Measurements from ENCODE around the gene PRUNE1.

The PRUNE1 gene

GRCh38 chr1:151069103-151069486 is 60.8 kb downstream of the PRUNE1 start:
- no peak overlapping the region for H3K4me3 ChIP-seq (replicated peaks; ENCODE audit: low read depth, low read length)
- no peak for DNase-seq (ENCODE audit: extremely low read depth, insufficient read length)
- TF ChIP-seq, protein P1, sequence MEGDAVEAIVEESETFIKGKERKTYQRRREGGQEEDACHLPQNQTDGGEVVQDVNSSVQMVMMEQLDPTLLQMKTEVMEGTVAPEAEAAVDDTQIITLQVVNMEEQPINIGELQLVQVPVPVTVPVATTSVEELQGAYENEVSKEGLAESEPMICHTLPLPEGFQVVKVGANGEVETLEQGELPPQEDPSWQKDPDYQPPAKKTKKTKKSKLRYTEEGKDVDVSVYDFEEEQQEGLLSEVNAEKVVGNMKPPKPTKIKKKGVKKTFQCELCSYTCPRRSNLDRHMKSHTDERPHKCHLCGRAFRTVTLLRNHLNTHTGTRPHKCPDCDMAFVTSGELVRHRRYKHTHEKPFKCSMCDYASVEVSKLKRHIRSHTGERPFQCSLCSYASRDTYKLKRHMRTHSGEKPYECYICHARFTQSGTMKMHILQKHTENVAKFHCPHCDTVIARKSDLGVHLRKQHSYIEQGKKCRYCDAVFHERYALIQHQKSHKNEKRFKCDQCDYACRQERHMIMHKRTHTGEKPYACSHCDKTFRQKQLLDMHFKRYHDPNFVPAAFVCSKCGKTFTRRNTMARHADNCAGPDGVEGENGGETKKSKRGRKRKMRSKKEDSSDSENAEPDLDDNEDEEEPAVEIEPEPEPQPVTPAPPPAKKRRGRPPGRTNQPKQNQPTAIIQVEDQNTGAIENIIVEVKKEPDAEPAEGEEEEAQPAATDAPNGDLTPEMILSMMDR (IDR thresholded peaks at IDR 0.05; ENCODE audit: insufficient read depth, low read length, poor library complexity, severe bottlenecking): no peak

GRCh38 chr1:151070474-151071276 is 62.4 kb downstream of the PRUNE1 start, which contains the start of gene GABPB2:
TSS of gene GABPB2 (plus strand) at chr1:151070761. CDS start at chr1:151088190, 17,429 bp downstream.
- TF ChIP-seq, protein P1 (IDR thresholded peaks at IDR 0.05; ENCODE audit: insufficient read depth, low read length, poor library complexity, severe bottlenecking): peak; percentile 99
- H3K36me3 ChIP-seq (ENCODE audit: control insufficient read depth, insufficient read depth, low read length): no peaks in the 10 kb centered on the region

More at GRCh38 chr1:151069103-151069486, 60.8 kb downstream of the PRUNE1 start:
- Histone ChIP-seq H3K27me3 (replicated peaks; ENCODE audit: control insufficient read depth, insufficient read depth, low read length) (no peaks in the 10 kb centered on the region), H3K36me3 (ENCODE audit: control insufficient read depth, insufficient read depth, low read length) (no peaks in the 10 kb centered on the region)

GRCh38 chr1:151072224-151072623 is 64.0 kb downstream of the PRUNE1 start:
- H3K36me3 ChIP-seq (ENCODE audit: control insufficient read depth, insufficient read depth, low read length): no peaks in the 10 kb centered on the region
- H3K4me3 ChIP-seq (replicated peaks; ENCODE audit: low read depth, low read length): no peak overlapping the region
- no peaks in the 10 kb centered on the region for H3K27me3 ChIP-seq (replicated peaks; ENCODE audit: control insufficient read depth, insufficient read depth, low read length)
- DNase-seq (ENCODE audit: extremely low read depth, insufficient read length): no peak
- TF ChIP-seq, protein P1 (IDR thresholded peaks at IDR 0.05; ENCODE audit: insufficient read depth, low read length, poor library complexity, severe bottlenecking): no peak

More at GRCh38 chr1:151070474-151071276, 62.4 kb downstream of the PRUNE1 start, which contains the start of gene GABPB2:
- Histone ChIP-seq H3K27me3 (replicated peaks; ENCODE audit: control insufficient read depth, insufficient read depth, low read length) (no peaks in the 10 kb centered on the region), H3K4me3 (replicated peaks; ENCODE audit: low read depth, low read length) (peak within 1 kb of the TSS; percentile 97)
- peak; percentile 95 for DNase-seq (ENCODE audit: extremely low read depth, insufficient read length)
